HFF-Myc (cell line): ENCODE results near the gene GDPD5.

Experiments used
- DNase-seq: peaks from one replicate; pipeline ENCODE4 v3.0.0-alpha.2; 2011; ENCODE audit warnings: low read depth; ENCODE audit errors: extremely low read depth
- H3K4me3 ChIP-seq: replicated peaks from 2 replicates; pipeline ENCODE4 v1.5.1; 2011; ENCODE audit warnings: low read depth, mild to moderate bottlenecking, control low read depth, low read length
- CTCF ChIP-seq: IDR thresholded peaks from 2 replicates; pipeline ENCODE4 v1.5.1; 2012; ENCODE audit warnings: mild to moderate bottlenecking, low read depth, low read length, control low read depth; ENCODE audit errors: missing control alignments

Gene GDPD5

GRCh38 chr11:75541193-75542087 is 15.7 kb upstream of the GDPD5 start:
- TF ChIP-seq CTCF = no peak
- no peak overlapping the region for H3K4me3 ChIP-seq
- DNase-seq = no peak

- no peak for DNase-seq
- TF ChIP-seq CTCF = no peak
Measured at GRCh38 chr11:75539459-75540334, 14.0 kb upstream of the GDPD5 start.

GRCh38 chr11:75538150-75538942 is 12.6 kb upstream of the GDPD5 start:
- H3K4me3 ChIP-seq = no peak overlapping the region
- no peak for TF ChIP-seq CTCF

More at GRCh38 chr11:75539459-75540334, 14.0 kb upstream of the GDPD5 start:
- no peak overlapping the region for H3K4me3 ChIP-seq

GRCh38 chr11:75537740-75538139 is 12.0 kb upstream of the GDPD5 start:
- DNase-seq = no peak
- TF ChIP-seq CTCF = no peak
- H3K4me3 ChIP-seq = no peak overlapping the region

More at GRCh38 chr11:75538150-75538942, 12.6 kb upstream of the GDPD5 start:
- DNase-seq = no peak

GRCh38 chr11:75536786-75537641 is 11.3 kb upstream of the GDPD5 start:
- no peak overlapping the region for H3K4me3 ChIP-seq
- no peak for DNase-seq

More at GRCh38 chr11:75536786-75537641, 11.3 kb upstream of the GDPD5 start:
- no peak for TF ChIP-seq CTCF
